Measurements from ENCODE around the gene BEND3.
"Not testable (repeated sequence)": the region's sequence is repeated elsewhere in the genome, so short reads cannot be mapped to it uniquely, and the experiment has no call there.

Gene BEND3

DNA sequence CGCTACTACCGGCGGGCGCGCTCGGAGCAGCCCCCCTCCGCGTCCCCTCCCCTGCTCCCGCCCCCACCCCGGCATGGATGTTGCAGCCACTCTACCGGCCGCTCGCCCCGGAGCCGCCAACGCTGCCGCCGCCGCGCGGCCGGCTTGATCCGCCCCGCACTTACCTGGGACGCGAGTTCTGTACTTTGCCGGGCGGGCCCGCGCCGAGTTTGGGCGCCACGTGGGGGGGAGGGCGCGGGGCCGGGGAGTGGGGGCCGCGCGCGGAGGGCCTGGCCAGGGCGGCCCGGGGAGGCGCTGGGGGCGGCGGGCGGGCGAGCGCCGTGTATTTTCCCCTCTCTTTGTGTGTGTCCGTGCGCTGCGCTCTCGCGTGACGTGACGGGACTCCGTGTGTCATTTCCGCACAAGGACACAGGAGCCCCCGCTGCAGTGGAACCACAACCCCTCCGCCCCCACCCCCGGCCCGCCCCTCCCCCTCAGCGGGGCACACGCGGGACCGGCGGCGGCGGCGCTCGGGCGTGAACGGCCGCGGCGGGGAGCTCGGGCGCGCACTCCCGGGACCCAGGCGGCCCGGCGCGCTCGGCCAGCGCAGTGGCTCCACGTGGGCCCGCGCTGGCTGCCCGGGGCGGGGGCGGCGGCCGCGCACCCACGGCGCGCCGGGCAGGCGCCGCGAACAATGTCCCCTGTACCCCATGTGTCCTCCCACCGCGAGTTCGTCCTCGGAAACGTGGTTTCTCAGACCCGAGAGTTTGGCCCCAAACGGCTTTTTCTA is at the start of gene BEND3:
TSS of gene BEND3 (minus strand) at position 590 of the 769 bp plus-strand sequence. CDS start 16,230 bp downstream, outside the sequence.
- peak; percentile 50 for DNase-seq
- Histone ChIP-seq H3K9me2 (replicated peaks; ENCODE audit: insufficient read depth, low read length) (no peaks in the 10 kb centered on the region), H3K27me3 (replicated peaks; ENCODE audit: insufficient read depth, low read length) (no peaks in the 10 kb centered on the region), H3K9me3 (replicated peaks; ENCODE audit: insufficient read depth, low read length) (no peaks in the 10 kb centered on the region), H3K36me3 (replicated peaks; ENCODE audit: insufficient read depth, low read length) (no peaks in the 10 kb centered on the region), H3K79me2 (ENCODE audit: low read length) (peaks cover 16% of the 10 kb centered on the region), H4K20me1 (ENCODE audit: insufficient read depth, low read length) (no peaks in the 10 kb centered on the region), H3K27ac (ENCODE audit: low read length) (peak within 1 kb of the TSS; percentile 92), H3F3A (ENCODE audit: insufficient read depth, low read length) (peaks cover 24% of the 10 kb centered on the region), H3K9ac (ENCODE audit: low read length) (peak within 1 kb of the TSS; percentile 87), H3K4me1 (ENCODE audit: low read length) (peaks cover 20% of the 10 kb centered on the region), H3K4me3 (ENCODE audit: low read length) (peak within 1 kb of the TSS; percentile 70), H3K4me2 (ENCODE audit: low read depth, low read length) (peak within 1 kb of the TSS; percentile 97), H2AFZ (ENCODE audit: low read length) (peak within 1 kb of the TSS; percentile 85)
- TF ChIP-seq, protein P1, sequence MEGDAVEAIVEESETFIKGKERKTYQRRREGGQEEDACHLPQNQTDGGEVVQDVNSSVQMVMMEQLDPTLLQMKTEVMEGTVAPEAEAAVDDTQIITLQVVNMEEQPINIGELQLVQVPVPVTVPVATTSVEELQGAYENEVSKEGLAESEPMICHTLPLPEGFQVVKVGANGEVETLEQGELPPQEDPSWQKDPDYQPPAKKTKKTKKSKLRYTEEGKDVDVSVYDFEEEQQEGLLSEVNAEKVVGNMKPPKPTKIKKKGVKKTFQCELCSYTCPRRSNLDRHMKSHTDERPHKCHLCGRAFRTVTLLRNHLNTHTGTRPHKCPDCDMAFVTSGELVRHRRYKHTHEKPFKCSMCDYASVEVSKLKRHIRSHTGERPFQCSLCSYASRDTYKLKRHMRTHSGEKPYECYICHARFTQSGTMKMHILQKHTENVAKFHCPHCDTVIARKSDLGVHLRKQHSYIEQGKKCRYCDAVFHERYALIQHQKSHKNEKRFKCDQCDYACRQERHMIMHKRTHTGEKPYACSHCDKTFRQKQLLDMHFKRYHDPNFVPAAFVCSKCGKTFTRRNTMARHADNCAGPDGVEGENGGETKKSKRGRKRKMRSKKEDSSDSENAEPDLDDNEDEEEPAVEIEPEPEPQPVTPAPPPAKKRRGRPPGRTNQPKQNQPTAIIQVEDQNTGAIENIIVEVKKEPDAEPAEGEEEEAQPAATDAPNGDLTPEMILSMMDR (IDR thresholded peaks at IDR 0.05; ENCODE audit: low read length) = no peak
- no peak for TF ChIP-seq EZH2phosphoT487 (IDR thresholded peaks at IDR 0.05; ENCODE audit: low read length)
- TF ChIP-seq EZH2 (optimal IDR thresholded peaks at IDR 0.05; ENCODE audit: low read depth, low read length) = no peak

DNA sequence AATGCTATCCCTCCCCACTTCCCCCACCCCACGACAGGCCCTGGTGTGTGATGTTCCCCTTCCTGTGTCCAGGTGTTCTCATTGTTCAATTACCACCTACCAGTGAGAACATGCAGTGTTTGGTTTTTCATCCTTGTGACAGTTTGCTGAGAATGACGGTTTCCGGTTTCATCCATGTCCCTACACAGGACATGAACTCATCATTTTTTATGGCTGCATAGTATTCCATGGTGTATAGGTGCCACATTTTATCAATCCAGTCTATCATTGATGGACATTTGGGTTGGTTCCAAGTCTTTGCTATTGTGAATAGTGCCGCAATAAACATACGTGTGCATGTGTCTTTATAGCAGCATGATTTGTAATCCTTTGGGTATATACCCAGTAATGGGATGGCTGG is 49.0 kb upstream of the BEND3 start:
- not testable (repeated sequence) for H3K9ac ChIP-seq (ENCODE audit: low read length); H3K9me2 ChIP-seq (replicated peaks; ENCODE audit: insufficient read depth, low read length); H3K4me3 ChIP-seq (ENCODE audit: low read length); H4K20me1 ChIP-seq (ENCODE audit: insufficient read depth, low read length); H3K4me2 ChIP-seq (ENCODE audit: low read depth, low read length); H3K79me2 ChIP-seq (ENCODE audit: low read length); H3K27ac ChIP-seq (ENCODE audit: low read length); DNase-seq; H3K36me3 ChIP-seq (replicated peaks; ENCODE audit: insufficient read depth, low read length); H3K27me3 ChIP-seq (replicated peaks; ENCODE audit: insufficient read depth, low read length); H3K4me1 ChIP-seq (ENCODE audit: low read length); H2AFZ ChIP-seq (ENCODE audit: low read length); H3K9me3 ChIP-seq (replicated peaks; ENCODE audit: insufficient read depth, low read length); H3F3A ChIP-seq (ENCODE audit: insufficient read depth, low read length)

DNA sequence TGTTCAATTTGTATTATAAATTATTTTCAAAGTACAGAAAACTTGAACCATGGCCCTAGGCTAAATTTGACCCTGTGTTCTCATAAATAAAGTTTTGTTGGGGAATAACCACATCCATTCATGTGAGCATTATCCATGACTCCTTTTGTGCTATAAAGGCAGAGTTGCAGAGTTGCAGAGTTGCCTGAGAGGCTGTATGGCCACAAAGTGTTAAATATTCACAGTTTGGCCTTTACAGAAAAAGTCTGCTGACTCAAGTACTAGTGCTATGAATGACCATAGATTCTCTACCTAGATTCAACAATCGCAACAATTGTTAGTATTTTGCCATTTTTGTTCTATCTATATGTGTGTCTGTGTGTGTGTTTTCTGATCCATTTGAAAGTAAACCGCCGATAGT is 46.2 kb upstream of the BEND3 start:
- Histone ChIP-seq H2AFZ (ENCODE audit: low read length) (no peak overlapping the region), H3K4me1 (ENCODE audit: low read length) (no peaks in the 10 kb centered on the region), H4K20me1 (ENCODE audit: insufficient read depth, low read length) (no peaks in the 10 kb centered on the region), H3K79me2 (ENCODE audit: low read length) (no peaks in the 10 kb centered on the region), H3K27ac (ENCODE audit: low read length) (no peak overlapping the region), H3K9me2 (replicated peaks; ENCODE audit: insufficient read depth, low read length) (no peaks in the 10 kb centered on the region), H3K36me3 (replicated peaks; ENCODE audit: insufficient read depth, low read length) (no peaks in the 10 kb centered on the region), H3F3A (ENCODE audit: insufficient read depth, low read length) (no peaks in the 10 kb centered on the region), H3K4me2 (ENCODE audit: low read depth, low read length) (no peak overlapping the region), H3K9me3 (replicated peaks; ENCODE audit: insufficient read depth, low read length) (no peaks in the 10 kb centered on the region), H3K9ac (ENCODE audit: low read length) (no peak overlapping the region), H3K27me3 (replicated peaks; ENCODE audit: insufficient read depth, low read length) (no peaks in the 10 kb centered on the region), H3K4me3 (ENCODE audit: low read length) (no peak overlapping the region)
- DNase-seq = no peak
- TF ChIP-seq, protein P1 (IDR thresholded peaks at IDR 0.05; ENCODE audit: low read length) = no peak
- TF ChIP-seq EZH2 (optimal IDR thresholded peaks at IDR 0.05; ENCODE audit: low read depth, low read length) (no peak), EZH2phosphoT487 (IDR thresholded peaks at IDR 0.05; ENCODE audit: low read length) (no peak)

DNA sequence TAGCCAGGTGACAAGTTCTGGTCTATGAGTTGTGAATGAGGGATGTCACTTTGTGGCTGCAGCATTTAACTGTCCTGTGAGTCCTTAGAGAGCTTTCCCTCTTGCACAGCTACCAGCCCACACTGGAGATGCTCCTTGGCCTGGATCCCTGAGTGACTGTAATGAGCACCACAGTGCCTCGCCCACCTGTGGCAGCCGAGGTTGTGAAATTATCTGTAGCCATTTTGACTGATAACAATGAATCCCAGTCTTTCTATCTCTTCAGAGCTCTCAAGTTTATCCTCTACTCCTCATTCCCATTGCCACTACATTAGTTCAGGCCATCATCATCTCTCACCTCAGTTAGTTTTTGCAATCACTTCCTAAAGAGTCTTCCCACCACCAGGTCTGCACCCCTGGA is 41.3 kb upstream of the BEND3 start:
- Histone ChIP-seq H3K4me1 (ENCODE audit: low read length) (no peaks in the 10 kb centered on the region), H3K36me3 (replicated peaks; ENCODE audit: insufficient read depth, low read length) (no peaks in the 10 kb centered on the region), H3K9ac (ENCODE audit: low read length) (no peak overlapping the region), H3K9me3 (replicated peaks; ENCODE audit: insufficient read depth, low read length) (no peaks in the 10 kb centered on the region), H3K27ac (ENCODE audit: low read length) (no peak overlapping the region), H3K79me2 (ENCODE audit: low read length) (no peaks in the 10 kb centered on the region), H3K4me3 (ENCODE audit: low read length) (no peak overlapping the region), H3F3A (ENCODE audit: insufficient read depth, low read length) (no peaks in the 10 kb centered on the region), H4K20me1 (ENCODE audit: insufficient read depth, low read length) (no peaks in the 10 kb centered on the region), H3K4me2 (ENCODE audit: low read depth, low read length) (no peak overlapping the region), H3K9me2 (replicated peaks; ENCODE audit: insufficient read depth, low read length) (no peaks in the 10 kb centered on the region), H2AFZ (ENCODE audit: low read length) (no peak overlapping the region), H3K27me3 (replicated peaks; ENCODE audit: insufficient read depth, low read length) (no peaks in the 10 kb centered on the region)
- no peak for DNase-seq
- TF ChIP-seq EZH2phosphoT487 (IDR thresholded peaks at IDR 0.05; ENCODE audit: low read length) (no peak), EZH2 (optimal IDR thresholded peaks at IDR 0.05; ENCODE audit: low read depth, low read length) (no peak)
- TF ChIP-seq, protein P1 (IDR thresholded peaks at IDR 0.05; ENCODE audit: low read length) = no peak

All from MM.1S (cell line).